Measurements from ENCODE around the gene PLD4.
"Not testable (repeated sequence)": the region's sequence is repeated elsewhere in the genome, so short reads cannot be mapped to it uniquely, and the experiment has no call there.

The PLD4 gene

GRCh38 chr14:104939666-104940410, 15.2 kb downstream of the PLD4 start:
- peak in 1 of 51 donors; percentile 12 for DNase-seq

DNA sequence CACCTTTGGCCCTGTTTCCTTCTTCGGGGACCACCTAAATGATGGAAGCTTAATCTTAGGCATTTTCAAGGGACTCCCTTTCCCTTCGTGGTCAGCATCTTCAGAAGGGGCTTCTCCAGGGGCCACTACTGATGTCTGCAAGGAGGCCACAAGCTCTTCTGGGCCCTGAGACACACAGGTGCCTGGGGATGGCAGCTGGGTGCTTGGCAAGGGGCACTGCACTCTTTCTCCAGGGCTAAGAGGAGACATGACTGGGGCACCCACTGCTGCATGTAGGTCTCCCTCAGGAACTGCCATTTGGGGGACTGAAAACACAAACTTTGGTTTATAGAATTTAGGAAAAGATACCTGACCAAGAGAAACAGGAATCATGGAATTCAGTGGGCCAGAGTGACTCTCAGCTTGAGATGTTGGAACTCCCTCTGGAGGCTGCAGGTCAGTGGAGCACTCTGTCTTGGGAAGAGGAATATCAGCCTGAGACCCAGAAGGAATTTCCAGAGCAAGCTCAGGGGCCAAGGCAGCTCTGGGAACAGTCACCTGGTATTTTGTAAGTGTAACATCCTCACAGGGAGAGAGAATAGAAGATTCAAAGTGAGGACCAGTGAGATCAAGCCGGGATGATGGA, 16.0 kb downstream of the PLD4 start:
- DNase-seq = no peak

DNA sequence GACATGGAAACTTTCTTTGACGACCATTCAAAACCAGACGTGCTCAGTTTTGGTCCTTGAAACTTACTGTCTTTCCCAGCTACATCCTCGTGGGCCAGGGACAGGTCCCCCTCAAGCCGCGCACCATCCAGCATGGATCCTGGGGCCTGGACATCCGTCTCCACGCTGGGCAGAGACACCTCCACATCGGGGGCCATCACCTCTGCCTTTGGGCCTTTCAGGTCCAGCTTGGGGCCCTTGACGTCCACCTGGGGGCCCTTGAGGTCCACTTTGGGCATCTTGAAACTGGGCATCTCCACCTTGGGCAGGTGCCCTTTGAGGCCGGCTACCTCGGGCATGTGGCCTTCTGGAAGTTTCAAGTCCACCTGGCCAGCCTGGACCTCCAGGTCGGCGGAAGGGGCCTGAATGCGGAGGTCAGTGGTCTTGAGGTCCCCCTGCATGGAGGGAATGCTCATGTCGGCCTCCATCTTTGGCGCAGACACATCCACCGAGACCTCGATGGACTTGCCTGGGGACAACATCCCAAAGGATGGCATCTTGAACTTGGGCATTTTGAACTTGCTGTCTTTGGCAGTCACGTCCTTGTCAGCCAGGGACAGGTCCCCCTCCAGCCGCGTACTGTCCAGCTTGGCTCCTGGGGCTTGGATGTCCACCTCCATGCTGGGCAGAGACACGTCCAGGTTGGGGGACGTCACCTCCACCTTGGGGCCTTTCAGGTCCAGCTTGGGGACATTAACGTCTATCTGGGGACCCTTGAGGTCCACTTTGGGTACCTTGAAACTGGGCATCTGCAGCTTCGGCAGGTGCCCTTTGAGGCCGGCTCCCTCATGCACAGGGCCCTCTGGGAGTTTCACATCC, 17.1 kb downstream of the PLD4 start:
- no peak for DNase-seq

- DNase-seq = no peak
These were observed 17.9 kb downstream of the PLD4 start for GRCh38 chr14:104942586-104942985.

- not testable (repeated sequence) for DNase-seq
These were observed 18.7 kb downstream of the PLD4 start for GRCh38 chr14:104943216-104944015.

- not testable (repeated sequence) for DNase-seq
These were observed 19.3 kb downstream of the PLD4 start for GRCh38 chr14:104944016-104944308.

- DNase-seq = not testable (repeated sequence)
These were observed 19.9 kb downstream of the PLD4 start for GRCh38 chr14:104944436-104945205.

DNA sequence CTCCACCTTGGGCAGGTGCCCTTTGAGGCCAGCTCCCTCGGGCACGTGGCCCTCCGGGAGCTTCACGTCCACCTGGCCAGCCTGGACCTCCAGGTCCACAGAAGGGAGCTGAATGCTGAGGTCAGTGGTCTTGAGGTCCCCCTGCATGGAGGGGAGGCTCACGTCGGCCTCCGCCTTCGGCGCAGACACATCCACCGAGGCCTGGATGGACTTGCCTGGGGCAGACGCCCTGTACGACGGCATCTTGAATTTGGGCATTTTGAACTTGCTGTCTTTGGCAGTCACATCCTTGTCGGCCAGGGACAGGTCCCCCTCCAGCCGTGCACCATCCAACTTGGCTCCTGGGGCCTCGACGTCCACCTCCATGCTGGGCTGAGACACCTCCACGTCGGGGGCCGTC, 20.6 kb downstream of the PLD4 start:
- DNase-seq = not testable (repeated sequence)

DNA sequence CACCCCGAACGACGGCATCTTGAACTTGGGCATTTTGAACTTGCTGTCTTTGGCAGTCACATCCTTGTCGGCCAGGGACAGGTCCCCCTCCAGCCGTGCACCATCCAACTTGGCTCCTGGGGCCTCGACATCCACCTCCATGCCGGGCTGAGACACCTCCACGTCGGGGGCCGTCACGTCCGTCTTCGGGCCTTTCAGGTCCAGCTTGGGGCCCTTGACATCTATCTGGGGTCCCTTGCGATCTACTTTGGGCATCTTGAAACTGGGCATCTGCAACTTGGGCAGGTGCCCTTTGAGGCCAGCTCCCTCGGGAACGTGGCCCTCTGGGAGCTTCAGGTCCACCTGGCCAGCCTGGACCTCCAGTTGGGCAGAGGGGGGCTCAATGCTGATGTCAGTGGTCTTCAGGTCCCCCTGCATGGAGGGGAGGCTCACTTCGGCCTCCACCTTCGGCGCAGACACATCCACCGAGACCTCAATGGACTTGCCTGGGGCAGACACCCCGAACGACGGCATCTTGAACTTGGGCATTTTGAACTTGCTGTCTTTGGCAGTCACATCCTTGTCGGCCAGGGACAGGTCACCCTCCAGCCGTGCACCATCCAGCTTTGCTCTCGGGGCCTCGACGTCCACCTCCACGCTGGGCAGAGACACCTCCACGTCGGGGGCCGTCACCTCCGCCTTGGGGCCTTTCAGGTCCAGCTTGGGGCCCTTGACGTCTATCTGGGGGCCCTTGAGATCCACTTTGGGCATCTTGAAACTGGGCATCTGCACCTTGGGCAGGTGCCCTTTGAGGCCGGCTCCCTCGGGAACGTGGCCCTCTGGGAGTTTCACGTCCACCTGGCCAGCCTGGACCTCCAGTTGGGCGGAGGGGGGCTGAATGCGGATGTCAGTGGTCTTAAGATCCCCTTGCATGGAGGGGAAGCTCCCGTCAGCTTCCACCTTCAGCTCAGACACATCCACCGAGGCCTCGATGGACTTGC, 21.6 kb downstream of the PLD4 start:
- not testable (repeated sequence) for DNase-seq

DNA sequence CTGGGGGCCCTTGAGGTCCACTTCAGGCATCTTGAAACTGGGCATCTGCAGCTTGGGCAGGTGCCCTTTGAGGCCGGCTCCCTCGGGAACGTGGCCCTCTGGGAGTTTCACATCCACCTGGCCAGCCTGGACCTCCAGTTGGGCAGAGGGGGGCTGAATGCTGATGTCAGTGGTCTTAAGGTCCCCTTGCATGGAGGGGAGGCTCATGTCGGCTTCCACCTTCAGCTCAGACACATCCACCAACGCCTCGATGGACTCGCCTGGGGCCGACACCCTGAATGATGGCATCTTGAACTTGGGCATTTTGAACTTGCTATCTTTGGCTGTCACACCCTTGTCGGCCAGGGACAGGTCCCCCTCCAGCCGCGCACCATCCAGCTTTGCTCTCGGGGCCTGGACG, 22.5 kb downstream of the PLD4 start:
- DNase-seq = not testable (repeated sequence)

- not testable (repeated sequence) for DNase-seq
These were observed 23.4 kb downstream of the PLD4 start for GRCh38 chr14:104947881-104948735.

DNA sequence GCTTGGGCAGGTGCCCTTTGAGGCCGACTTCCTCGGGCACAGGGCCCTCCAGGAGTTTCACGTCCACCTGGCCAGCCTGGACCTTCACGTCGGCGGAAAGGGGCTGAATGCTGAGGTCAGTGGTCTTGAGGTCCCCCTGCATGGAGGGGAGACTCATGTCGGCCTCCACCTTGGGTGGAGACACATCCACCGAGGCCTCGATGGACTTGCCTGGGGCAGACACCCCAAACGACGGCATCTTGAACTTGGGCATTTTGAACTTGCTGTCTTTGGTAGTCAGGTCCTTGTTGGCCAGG, 24.0 kb downstream of the PLD4 start:
- no peak for DNase-seq

DNA sequence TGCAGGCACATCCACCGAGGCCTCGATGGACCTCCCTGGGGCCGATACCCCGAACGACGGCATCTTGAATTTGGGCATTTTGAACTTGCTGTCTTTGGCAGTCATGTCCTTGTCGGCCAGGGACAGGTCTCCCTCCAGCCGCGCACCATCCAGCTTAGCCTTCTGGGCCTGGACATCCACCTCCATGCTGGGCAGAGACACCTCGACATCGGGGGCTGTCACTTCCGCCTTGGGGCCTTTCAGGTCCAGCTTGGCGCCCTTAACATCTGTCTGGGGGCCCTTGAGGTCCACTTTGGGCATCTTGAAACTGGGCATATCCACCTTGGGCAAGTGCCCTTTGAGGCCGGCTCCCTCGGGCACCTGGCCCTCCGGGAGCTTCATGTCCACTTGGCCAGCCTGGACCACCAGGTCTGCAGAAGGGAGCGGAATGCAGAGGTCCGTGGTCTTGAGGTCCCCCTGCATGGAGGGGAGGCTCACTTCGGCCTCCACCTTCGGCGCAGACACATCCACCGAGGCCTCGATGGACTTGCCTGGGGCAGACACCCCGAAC, 24.8 kb downstream of the PLD4 start:
- not testable (repeated sequence) for DNase-seq

- DNase-seq = no peak
These were observed 25.3 kb downstream of the PLD4 start for GRCh38 chr14:104950021-104950420.

DNA sequence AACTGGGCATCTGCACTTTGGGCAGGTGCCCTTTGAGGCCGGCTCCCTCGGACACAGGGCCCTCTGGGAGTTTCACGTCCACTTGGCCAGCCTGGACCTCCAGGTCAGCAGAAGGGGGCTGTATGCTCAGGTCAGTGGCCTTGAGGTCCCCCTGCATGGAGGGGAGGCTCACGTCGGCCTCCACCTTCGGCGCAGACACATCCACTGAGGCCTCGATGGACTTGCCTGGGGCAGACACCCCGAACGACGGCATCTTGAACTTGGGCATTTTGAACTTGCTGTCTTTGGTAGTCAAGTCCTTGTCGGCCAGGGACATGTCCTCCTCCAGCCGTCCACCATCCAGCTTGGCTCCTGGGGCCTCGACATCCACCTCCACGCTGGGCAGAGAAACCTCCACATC, 26.0 kb downstream of the PLD4 start:
- DNase-seq = not testable (repeated sequence)

DNA sequence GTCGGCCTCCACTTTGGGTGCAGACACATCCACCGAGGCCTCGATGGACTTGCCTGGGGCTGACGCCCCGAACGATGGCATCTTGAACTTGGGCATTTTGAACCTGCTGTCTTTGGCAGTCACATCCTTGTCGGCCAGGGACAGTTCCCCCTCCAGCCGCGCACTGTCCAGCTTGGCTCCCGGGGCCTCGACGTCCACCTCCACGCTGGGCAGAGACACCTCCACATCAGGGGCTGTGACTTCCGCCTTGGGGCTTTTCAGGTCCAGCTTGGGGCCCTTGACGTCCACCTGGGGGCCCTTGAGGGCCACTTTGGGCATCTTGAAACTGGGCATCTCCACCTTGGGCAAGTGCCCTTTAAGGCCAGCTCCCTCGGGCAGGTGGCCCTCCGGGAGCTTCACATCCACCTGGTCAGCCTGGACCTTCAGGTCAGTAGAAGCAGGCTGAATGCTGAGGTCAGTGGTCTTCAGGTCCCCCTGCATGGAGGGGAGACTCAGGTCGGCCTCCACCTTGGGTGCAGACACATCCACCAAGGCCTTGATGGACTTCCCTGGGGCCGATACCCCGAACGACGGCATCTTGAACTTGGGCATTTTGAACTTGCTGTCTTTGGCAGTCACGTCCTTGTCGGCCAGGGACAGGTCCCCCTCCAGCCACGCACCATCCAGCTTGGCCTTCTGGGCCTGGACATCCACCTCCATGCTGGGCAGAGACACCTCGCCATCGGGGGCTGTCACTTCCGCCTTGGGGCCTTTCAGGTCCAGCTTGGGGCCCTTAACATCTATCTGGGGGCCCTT, 27.4 kb downstream of the PLD4 start:
- not testable (repeated sequence) for DNase-seq

- no peak for DNase-seq
These were observed 28.4 kb downstream of the PLD4 start for GRCh38 chr14:104953097-104953496.

Measured in hypothalamus (tissue), 51 donors.